HL-60 (cell line): ENCODE data around the gene ADAMTS4.
A peak's percentile ranks its signal among the peaks of the same experiment; 100 is the strongest.

Source experiments
- DNase-seq, 2 experiments: peaks; one replicate each; pipeline ENCODE4 v3.0.0-alpha.2; 2010 to 2020; ENCODE audit warnings: low read depth in 1 of 2, low spot score in 1 of 2
- H3K27ac ChIP-seq: fragments of 250-450 bp; sonication (Bioruptor Pico); replicated peaks from 2 replicates; pipeline ENCODE4 v1.5.1; 2020; ENCODE audit warnings: mild to moderate bottlenecking, moderate library complexity
- H3K27me3 ChIP-seq: fragments of 250-450 bp; sonication (Bioruptor Pico); 2 replicates; pipeline ENCODE4 v1.5.1; 2021; ENCODE audit warnings: mild to moderate bottlenecking, moderate library complexity; ENCODE audit not compliant: insufficient read depth, poor library complexity, severe bottlenecking
- H3K4me3 ChIP-seq: replicated peaks from 2 replicates; pipeline ENCODE4 v1.5.1; 2011; ENCODE audit warnings: mild to moderate bottlenecking, control low read depth, low read length; ENCODE audit not compliant: insufficient read depth
- GABPA ChIP-seq: IDR thresholded peaks from 2 replicates; pipeline ENCODE4 v1.6.1; 2012; ENCODE audit warnings: low read depth
- POLR2AphosphoS5 ChIP-seq: IDR thresholded peaks from 2 replicates; pipeline ENCODE4 v1.6.1; 2012; ENCODE audit warnings: low read depth
- SPI1 ChIP-seq: IDR thresholded peaks from 2 replicates; pipeline ENCODE4 v1.6.1; 2012; ENCODE audit warnings: low read depth, mild to moderate bottlenecking, borderline replicate concordance
- TF ChIP-seq, protein P1 (sequence below): IDR thresholded peaks from one replicate; pipeline ENCODE4 v1.5.1; 2011; ENCODE audit warnings: low read length, control low read depth, inconsistent platforms; ENCODE audit not compliant: insufficient read depth
- TF ChIP-seq, protein P2 (sequence below): IDR thresholded peaks from 2 replicates; pipeline ENCODE4 v1.6.1; 2012; ENCODE audit warnings: low read depth; ENCODE audit not compliant: insufficient replicate concordance

The ADAMTS4 gene

DNA sequence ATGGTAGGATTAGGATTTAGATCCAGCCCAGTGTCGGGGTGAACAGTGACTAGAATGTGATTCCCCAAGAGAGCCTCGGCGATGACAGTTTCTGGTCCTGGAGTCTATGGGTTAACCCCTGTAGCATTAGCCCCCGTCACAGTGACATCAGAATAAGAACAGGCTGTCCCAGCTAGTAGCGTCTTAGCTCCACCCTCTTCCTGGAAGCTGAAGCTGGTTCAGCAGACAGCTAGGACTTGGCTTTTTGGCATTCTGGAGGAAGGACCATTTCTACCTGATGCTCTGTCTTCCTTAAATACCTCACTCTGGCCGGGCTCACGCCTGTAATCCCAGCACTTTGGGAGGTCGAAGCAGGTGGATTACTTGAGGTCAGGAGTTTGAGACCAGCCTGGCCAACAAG lies 8.3 kb upstream of the ADAMTS4 start:
- Histone ChIP-seq H3K27me3 (no peaks in the 10 kb centered on the region), H3K4me3 (no peak overlapping the region), H3K27ac (no peak overlapping the region)
- DNase-seq, result no peak
- TF ChIP-seq, protein P1, sequence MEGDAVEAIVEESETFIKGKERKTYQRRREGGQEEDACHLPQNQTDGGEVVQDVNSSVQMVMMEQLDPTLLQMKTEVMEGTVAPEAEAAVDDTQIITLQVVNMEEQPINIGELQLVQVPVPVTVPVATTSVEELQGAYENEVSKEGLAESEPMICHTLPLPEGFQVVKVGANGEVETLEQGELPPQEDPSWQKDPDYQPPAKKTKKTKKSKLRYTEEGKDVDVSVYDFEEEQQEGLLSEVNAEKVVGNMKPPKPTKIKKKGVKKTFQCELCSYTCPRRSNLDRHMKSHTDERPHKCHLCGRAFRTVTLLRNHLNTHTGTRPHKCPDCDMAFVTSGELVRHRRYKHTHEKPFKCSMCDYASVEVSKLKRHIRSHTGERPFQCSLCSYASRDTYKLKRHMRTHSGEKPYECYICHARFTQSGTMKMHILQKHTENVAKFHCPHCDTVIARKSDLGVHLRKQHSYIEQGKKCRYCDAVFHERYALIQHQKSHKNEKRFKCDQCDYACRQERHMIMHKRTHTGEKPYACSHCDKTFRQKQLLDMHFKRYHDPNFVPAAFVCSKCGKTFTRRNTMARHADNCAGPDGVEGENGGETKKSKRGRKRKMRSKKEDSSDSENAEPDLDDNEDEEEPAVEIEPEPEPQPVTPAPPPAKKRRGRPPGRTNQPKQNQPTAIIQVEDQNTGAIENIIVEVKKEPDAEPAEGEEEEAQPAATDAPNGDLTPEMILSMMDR, result no peak
- TF ChIP-seq GABPA, result no peak
- TF ChIP-seq SPI1, result no peak
- TF ChIP-seq POLR2AphosphoS5, result no peak
- TF ChIP-seq, protein P2, sequence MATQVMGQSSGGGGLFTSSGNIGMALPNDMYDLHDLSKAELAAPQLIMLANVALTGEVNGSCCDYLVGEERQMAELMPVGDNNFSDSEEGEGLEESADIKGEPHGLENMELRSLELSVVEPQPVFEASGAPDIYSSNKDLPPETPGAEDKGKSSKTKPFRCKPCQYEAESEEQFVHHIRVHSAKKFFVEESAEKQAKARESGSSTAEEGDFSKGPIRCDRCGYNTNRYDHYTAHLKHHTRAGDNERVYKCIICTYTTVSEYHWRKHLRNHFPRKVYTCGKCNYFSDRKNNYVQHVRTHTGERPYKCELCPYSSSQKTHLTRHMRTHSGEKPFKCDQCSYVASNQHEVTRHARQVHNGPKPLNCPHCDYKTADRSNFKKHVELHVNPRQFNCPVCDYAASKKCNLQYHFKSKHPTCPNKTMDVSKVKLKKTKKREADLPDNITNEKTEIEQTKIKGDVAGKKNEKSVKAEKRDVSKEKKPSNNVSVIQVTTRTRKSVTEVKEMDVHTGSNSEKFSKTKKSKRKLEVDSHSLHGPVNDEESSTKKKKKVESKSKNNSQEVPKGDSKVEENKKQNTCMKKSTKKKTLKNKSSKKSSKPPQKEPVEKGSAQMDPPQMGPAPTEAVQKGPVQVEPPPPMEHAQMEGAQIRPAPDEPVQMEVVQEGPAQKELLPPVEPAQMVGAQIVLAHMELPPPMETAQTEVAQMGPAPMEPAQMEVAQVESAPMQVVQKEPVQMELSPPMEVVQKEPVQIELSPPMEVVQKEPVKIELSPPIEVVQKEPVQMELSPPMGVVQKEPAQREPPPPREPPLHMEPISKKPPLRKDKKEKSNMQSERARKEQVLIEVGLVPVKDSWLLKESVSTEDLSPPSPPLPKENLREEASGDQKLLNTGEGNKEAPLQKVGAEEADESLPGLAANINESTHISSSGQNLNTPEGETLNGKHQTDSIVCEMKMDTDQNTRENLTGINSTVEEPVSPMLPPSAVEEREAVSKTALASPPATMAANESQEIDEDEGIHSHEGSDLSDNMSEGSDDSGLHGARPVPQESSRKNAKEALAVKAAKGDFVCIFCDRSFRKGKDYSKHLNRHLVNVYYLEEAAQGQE, result no peak

DNA sequence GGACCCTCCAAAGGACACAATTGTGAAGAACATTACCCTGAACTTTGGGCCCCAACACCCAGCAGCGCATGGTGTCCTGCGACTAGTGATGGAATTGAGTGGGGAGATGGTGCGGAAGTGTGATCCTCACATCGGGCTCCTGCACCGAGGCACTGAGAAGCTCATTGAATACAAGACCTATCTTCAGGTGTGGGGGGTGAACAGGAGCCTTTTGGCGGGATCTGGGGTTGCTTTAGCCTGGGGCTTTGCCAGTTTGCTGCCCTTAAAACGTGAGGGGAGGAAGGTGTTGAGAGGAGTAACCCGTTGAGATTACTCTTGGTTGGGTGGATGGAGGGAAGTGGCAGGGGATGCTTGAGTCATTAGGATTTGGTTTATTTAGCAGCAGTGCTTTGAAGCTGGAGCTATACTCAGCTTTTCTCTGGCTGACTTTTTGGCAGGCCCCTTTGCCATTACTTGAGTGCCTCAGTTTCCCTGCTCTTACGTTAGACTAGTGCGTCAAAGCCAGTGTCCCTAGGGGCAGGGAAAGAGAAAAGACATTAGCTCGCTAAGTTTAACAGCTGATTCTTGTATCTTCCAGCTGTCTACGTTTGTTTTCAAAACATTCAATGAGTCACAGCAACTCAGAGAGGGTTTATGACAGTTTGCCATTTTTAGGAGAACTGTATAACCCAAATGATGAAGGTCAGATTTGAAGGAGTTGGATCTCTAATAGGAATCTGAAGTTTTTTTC lies 7.7 kb upstream of the ADAMTS4 start:
- Histone ChIP-seq H3K27ac (no peak overlapping the region), H3K4me3 (no peak overlapping the region), H3K27me3 (no peaks in the 10 kb centered on the region)
- TF ChIP-seq, protein P1, result no peak
- TF ChIP-seq GABPA (no peak), POLR2AphosphoS5 (no peak), SPI1 (no peak)
- TF ChIP-seq, protein P2, result no peak
- no peak for DNase-seq

DNA sequence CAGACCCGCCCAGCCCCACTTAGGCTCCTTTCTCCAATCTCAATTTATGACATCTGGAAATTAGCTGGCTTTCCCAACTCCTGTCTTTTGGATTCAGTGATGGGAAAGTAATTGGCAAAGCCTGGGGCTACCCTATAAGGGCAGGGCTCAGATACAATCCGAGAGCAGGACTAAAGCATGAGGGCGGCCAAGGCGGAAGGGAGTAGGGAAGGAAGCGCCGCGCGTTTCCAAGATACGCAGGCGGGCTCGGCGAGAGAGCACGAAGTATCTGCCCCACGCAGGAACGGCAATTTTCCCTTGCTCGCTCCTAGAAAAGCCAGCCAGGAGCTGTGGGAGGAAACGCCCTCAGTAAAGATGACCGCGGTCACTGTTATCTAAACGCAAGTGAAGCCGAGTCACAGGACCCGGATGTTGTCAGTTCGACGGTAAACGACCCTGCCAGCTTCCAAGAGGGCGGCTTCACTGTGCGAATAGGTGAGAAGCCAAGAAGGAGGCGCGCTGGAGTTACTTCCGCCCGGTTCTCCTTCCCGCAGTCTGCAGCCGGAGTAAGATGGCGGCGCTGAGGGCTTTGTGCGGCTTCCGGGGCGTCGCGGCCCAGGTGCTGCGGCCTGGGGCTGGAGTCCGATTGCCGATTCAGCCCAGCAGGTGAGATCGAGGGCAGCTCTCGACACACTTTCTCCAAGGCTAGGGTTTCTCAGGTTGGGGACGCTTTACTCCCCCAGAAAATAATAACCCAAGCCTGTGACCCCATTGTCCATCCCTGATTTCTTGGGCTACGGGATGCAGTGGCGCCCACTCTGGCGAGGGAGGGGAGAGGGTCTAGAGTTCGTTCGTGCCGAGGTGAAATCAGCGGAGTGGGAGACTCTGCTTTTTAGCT lies 3.2 kb upstream of the ADAMTS4 start, which contains the start of gene NDUFS2:
NDUFS2 (plus strand) TSS at position 532 of the 877 bp plus-strand sequence; CDS start at position 551, 19 bp downstream.
- H3K4me3 ChIP-seq, result peak within 1 kb of the TSS; percentile 67
- TF ChIP-seq SPI1 (peak; percentile 44; the same call in 1 of the 2 replicates), GABPA (peak; percentile 82), POLR2AphosphoS5 (peak; percentile 87)
- TF ChIP-seq, protein P2, result peak; percentile 75
- TF ChIP-seq, protein P1, result no peak
- H3K27ac ChIP-seq, result peak within 1 kb of the TSS; percentile 95
- H3K27me3 ChIP-seq, result no peaks in the 10 kb centered on the region
- peak; percentile 95 to 99 for DNase-seq
